DMS53 (cell line): ENCODE results near the gene UGT2B7.
"Not testable (repeated sequence)": the region's sequence is repeated elsewhere in the genome, so short reads cannot be mapped to it uniquely, and the experiment has no call there.

Experiments used
- DNase-seq: peaks from one replicate; lab custom pipeline; 2025; lab: John Stamatoyannopoulos, UW

Gene UGT2B7

GRCh38 chr4:69088473-69088872 lies 7.8 kb upstream of the UGT2B7 start:
- DNase-seq, result no peak

- no peak for DNase-seq
Measured at GRCh38 chr4:69089388-69089787, 6.9 kb upstream of the UGT2B7 start.

GRCh38 chr4:69092190-69092589 lies 4.1 kb upstream of the UGT2B7 start:
- DNase-seq, result peak; percentile 57

- peak; percentile 2 for DNase-seq
Measured at GRCh38 chr4:69092980-69093568, 3.2 kb upstream of the UGT2B7 start.

GRCh38 chr4:69093681-69094080 lies 2.6 kb upstream of the UGT2B7 start:
- no peak for DNase-seq

GRCh38 chr4:69095301-69095731 lies 958 bp upstream of the UGT2B7 start:
- DNase-seq, result peak; percentile 17

GRCh38 chr4:69096810-69097209 lies 536 bp downstream of the UGT2B7 start:
- peak; percentile 11 for DNase-seq

GRCh38 chr4:69098470-69098869 lies 2.2 kb downstream of the UGT2B7 start:
- DNase-seq, result peak; percentile 77

- DNase-seq, result no peak
Measured at GRCh38 chr4:69099910-69100309, 3.6 kb downstream of the UGT2B7 start.

GRCh38 chr4:69102668-69103067 lies 6.4 kb downstream of the UGT2B7 start:
- DNase-seq, result not testable (repeated sequence)

- no peak for DNase-seq
Measured at GRCh38 chr4:69104719-69105275, 8.5 kb downstream of the UGT2B7 start.

GRCh38 chr4:69115151-69115850 lies 19.0 kb downstream of the UGT2B7 start:
- DNase-seq, result not testable (repeated sequence)

- DNase-seq, result no peak
Measured at GRCh38 chr4:69115851-69116213, 19.6 kb downstream of the UGT2B7 start.

- DNase-seq, result no peak
Measured at GRCh38 chr4:69116645-69117321, 20.5 kb downstream of the UGT2B7 start.

GRCh38 chr4:69120870-69121269 lies 24.6 kb downstream of the UGT2B7 start:
- DNase-seq, result no peak

- DNase-seq, result no peak
Measured at GRCh38 chr4:69122476-69122875, 26.2 kb downstream of the UGT2B7 start.

GRCh38 chr4:69124941-69125340 lies 28.7 kb downstream of the UGT2B7 start:
- DNase-seq, result no peak

- DNase-seq, result no peak
Measured at GRCh38 chr4:69126024-69126423, 29.8 kb downstream of the UGT2B7 start.

- no peak for DNase-seq
Measured at GRCh38 chr4:69133993-69134392, 37.7 kb downstream of the UGT2B7 start.

GRCh38 chr4:69134471-69134870 lies 38.2 kb downstream of the UGT2B7 start:
- no peak for DNase-seq

- no peak for DNase-seq
Measured at GRCh38 chr4:69141320-69141719, 45.0 kb downstream of the UGT2B7 start.

GRCh38 chr4:69147334-69147733 lies 51.1 kb downstream of the UGT2B7 start:
- peak; percentile 16 for DNase-seq

- DNase-seq, result no peak
Measured at GRCh38 chr4:69154021-69154420, 57.7 kb downstream of the UGT2B7 start.
